ENCODE measurements around the gene PRDX6.
A peak's percentile ranks its signal among the peaks of the same experiment; 100 is the strongest.
"Not testable (repeated sequence)": the region's sequence is repeated elsewhere in the genome, so short reads cannot be mapped to it uniquely, and the experiment has no call there.

PRDX6 gene, protein sequence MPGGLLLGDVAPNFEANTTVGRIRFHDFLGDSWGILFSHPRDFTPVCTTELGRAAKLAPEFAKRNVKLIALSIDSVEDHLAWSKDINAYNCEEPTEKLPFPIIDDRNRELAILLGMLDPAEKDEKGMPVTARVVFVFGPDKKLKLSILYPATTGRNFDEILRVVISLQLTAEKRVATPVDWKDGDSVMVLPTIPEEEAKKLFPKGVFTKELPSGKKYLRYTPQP

DNA sequence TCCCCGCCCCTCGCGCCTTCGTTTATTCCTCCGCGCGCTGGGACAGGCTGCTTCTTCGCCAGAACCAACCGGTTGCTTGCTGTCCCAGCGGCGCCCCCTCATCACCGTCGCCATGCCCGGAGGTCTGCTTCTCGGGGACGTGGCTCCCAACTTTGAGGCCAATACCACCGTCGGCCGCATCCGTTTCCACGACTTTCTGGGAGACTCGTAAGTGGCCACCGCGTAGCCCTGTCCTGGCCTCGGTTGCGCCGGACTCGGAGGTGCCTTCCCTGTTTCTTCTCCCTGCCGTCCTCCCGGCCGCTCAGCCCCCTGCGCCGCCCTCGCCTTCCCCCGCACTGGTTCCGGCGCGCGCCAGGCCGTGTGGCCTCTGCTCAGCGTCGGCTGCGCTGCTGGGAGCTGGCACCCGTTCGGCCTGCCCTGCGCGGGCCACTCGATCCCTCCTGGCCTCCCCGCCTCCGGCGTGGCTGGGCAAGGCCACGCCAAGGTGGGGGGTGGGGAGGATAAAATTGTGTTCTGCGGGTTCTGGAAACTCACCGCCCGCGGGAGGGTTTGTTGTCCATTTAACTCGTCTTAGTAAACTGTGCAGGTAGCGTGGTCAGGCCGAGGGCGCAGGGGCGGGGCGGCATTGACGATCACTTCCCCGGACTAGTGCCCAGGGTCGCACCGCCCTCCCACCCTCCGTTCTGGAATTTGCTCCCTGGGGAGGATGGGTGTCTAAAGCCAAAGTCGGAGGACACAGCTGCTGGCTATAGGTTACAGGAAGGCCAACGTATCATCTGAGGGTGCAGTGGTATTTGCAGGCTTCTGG is at the start of gene PRDX6:
Gene PRDX6, plus strand, starts transcription at position 50 of the 808 bp plus-strand sequence. Its CDS starts 63 bp downstream, at position 113.
- FAIRE-seq (no peak), DNase-seq (ENCODE audit: low spot score) (peak; percentile 52)

GRCh38 chr1:173429471-173430402 is 47.4 kb upstream of the PRDX6 start:
- no peak for FAIRE-seq
- DNase-seq (ENCODE audit: low spot score) = peak; percentile 76

DNA sequence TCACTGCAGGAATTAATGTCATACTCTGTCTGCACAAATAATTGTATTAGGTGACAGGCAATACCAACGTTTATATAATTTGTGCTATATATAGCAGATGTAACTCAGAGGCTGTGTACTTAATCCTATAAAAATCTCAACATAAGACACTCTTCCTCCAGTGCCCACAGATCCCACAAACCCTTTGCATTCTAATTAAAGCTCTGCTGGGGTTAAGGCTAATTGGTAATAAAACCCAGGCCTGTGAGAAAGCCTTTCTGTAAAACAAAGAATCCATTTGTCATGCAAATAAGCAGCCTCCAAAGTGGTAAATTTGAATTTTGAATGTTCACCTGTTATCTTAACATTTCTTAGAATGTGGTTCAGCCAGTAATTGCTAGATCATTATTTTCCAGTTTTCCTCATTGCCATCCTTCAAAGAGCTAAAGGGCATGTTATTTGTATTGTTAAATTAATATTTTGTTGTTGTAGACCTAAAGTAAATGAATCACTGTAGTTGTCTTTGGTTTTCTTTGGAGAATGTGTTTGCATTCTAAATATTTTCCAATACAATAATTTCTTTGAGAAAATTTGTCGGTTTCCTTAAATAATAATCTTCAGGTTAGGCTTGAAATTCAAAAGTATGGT is 46.3 kb upstream of the PRDX6 start:
- FAIRE-seq (no peak), DNase-seq (ENCODE audit: low spot score) (no peak)

- FAIRE-seq = no peak
- DNase-seq (ENCODE audit: low spot score) = peak; percentile 69
Observed at GRCh38 chr1:173431304-173432045, 45.7 kb upstream of the PRDX6 start.

GRCh38 chr1:173432331-173432730 is 44.8 kb upstream of the PRDX6 start:
- DNase-seq (ENCODE audit: low spot score) (no peak), FAIRE-seq (no peak)

DNA sequence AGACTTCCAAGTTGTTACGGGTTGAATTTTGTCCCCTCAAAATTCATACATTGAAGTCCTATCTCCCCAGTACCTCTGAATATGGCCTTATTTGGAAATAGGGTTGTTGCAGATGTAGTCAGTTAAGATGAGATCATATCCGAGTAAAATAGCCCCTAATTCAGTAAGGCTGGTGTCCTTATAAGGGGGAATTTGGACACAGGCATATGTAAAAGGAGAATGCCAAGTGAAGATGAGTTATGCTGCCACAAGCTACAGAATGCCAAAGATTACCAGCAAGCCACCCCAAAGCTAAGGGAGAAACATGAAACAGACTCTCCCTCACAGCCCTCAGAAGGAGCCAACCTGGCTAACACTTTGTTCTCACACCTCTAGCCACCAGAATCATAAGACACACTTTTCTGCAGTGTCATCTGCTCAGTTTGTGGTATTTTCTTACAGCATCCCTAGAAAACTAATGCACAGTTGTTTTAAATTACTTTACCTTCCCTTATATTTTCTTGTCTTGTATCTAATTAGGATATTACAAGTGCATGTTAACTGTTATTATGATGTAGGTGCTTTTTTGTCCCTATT is 43.3 kb upstream of the PRDX6 start:
- DNase-seq (ENCODE audit: low spot score) = no peak
- FAIRE-seq = no peak

- FAIRE-seq = no peak
- DNase-seq (ENCODE audit: low spot score) = no peak
Observed at GRCh38 chr1:173436841-173437428, 40.2 kb upstream of the PRDX6 start.

GRCh38 chr1:173438675-173439074 is 38.5 kb upstream of the PRDX6 start:
- DNase-seq (ENCODE audit: low spot score) = no peak
- FAIRE-seq = no peak

DNA sequence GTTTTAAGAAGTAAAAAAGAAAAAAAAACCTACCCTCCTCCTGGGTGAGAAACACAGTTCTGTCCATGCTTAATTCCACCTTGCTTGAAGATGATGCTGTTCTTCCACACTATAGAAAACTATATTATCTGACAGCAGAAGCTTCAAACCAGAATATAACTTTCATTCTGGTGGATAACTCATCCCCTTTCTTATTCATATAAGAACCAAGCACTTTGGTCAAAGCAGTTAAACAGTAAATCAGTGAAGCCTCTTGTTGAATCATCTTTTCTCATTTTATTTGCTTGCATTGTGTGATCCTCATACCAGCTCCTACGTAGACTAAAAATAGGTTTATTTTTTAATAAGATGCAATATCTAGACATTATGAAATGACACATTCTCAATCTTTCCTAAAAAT is 36.7 kb upstream of the PRDX6 start:
- no peak for DNase-seq (ENCODE audit: low spot score)
- no peak for FAIRE-seq

DNA sequence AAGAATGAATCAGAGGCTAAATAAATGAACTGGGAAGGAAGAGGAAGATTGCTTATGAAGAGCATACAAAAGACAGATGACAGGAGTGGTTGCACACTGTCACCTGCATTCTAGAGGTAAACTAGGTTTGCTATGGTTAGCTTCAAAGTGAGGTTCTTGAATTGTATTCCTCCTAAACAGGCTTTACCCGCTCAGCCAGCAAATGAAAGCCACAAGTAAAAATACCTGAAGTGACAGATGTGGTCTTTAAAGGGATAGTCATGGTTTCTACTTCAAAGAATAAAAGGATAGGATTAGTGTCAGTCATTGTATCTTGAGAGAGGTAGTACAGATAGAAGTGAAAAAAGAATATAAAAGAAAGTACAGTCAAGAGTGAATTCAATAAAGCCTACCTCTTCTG is 32.4 kb upstream of the PRDX6 start:
- FAIRE-seq (no peak), DNase-seq (ENCODE audit: low spot score) (no peak)

GRCh38 chr1:173445164-173445563 is 32.0 kb upstream of the PRDX6 start:
- FAIRE-seq (no peak), DNase-seq (ENCODE audit: low spot score) (no peak)

- FAIRE-seq (no peak), DNase-seq (ENCODE audit: low spot score) (no peak)
Observed at GRCh38 chr1:173445656-173446055, 31.5 kb upstream of the PRDX6 start.

- no peak for DNase-seq (ENCODE audit: low spot score)
Observed at GRCh38 chr1:173447224-173447623, 29.9 kb upstream of the PRDX6 start.

GRCh38 chr1:173448945-173449344 is 28.2 kb upstream of the PRDX6 start:
- FAIRE-seq (no peak), DNase-seq (ENCODE audit: low spot score) (no peak)

More at GRCh38 chr1:173447224-173447623, 29.9 kb upstream of the PRDX6 start:
- FAIRE-seq = no peak

DNA sequence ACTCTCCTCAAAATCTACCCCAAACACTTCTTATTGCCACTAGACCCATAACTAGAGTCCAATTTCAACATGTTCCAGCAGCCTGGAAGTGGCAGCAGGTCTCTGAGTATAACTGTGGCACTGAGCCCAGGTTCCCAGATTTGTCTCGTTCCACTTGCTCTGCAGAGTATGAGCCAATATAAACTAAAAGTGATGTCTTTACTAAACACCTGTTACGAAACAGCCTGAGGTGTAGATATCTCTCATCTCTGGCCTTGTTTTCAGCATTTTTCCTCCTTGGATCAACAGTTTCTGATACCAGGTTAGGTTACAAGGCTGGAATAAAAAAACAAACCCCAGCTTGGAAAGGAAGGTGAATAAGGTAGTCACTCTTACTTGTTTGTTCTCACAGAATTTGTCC is 25.2 kb upstream of the PRDX6 start:
- DNase-seq (ENCODE audit: low spot score) (no peak), FAIRE-seq (no peak)

- DNase-seq (ENCODE audit: low spot score) (no peak), FAIRE-seq (no peak)
Observed at GRCh38 chr1:173453982-173454381, 23.2 kb upstream of the PRDX6 start.

DNA sequence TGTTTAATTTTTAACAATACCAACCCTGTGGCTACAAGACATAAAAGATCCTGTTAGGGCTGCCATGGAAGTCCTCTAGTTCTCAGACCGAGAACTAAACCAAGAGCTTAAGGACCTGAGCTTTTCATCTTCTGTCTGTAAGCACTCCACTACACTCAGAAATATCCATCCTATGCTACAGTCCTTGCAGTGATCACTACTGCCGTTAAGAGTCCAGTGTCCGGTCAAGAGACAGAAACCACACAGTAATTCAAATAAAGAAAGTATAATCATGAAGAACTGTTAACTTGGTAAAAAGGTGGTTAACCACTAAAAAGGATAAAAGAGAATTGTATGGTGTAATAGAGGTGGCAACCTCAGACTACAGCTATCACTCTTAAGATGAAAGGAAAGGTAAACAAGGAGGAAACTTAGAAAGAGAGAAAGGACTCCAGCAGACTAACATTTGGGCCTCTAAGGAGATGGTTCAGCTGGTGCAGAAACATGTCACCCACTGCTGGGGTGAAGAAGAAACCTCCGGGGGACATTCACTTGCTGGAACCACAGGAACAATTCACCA is 22.1 kb upstream of the PRDX6 start:
- no peak for FAIRE-seq

GRCh38 chr1:173459885-173460284 is 17.2 kb upstream of the PRDX6 start:
- FAIRE-seq (no peak), DNase-seq (ENCODE audit: low spot score) (no peak)

More for the DNA sequence above, 22.1 kb upstream of the PRDX6 start:
- no peak for DNase-seq (ENCODE audit: low spot score)

DNA sequence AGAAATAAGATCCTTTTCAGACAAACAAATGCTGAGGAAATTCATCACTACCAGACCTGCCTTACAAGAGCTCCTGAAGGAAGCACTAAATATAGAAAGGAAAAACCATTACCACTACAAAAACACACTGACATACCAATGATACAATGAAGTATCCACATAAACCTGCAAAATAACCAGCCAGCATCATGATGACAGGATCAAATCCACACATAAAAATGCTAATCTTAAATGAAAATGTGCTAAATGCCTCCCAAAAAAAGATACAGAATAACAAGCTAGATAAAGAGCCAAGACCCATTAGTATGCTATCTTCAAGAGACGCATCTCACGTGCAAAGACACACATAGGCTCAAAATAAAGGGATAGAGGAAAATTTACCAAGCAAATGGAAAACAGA is 14.5 kb upstream of the PRDX6 start:
- FAIRE-seq; DNase-seq (ENCODE audit: low spot score): not testable (repeated sequence)

Data from urothelium cell line (cell line).